D721Med (cell line): ENCODE results near the gene GALNT16.

Experiments
- DNase-seq: peaks from one replicate; pipeline ENCODE4 v3.0.0; 2011; ENCODE audit warnings: low spot score; ENCODE audit not compliant: insufficient read length
- FAIRE-seq: peaks from 2 replicates; lab custom pipeline; 2011; peaks lifted over from hg19 to GRCh38; lab: Jason Lieb, UNC
- TF ChIP-seq, protein P1 (sequence below): IDR thresholded peaks from 2 replicates; pipeline ENCODE4 v1.5.1; 2012; ENCODE audit warnings: mild to moderate bottlenecking, control low read depth; ENCODE audit not compliant: insufficient read depth; ENCODE audit errors: missing control alignments

The GALNT16 gene

DNA sequence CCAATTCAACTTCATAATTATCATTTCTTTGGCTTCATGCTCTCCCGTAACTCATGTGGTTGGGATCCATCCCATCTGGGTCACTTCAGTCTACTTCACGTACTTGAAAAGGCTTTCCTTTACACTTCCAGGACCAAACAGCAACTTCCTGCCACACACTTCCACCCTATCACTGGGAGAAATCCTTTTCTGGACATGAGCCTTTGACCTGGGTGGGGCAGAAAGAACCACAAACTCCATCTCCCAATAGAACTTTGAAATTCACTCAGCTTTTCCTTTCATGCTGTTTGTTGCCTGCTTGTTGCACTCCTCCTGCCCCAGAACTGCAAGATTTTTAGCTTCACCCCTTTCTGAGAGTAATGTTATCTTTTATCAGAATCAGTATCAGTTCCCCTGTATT, 18.4 kb upstream of the GALNT16 start:
- FAIRE-seq, result no peak

DNA sequence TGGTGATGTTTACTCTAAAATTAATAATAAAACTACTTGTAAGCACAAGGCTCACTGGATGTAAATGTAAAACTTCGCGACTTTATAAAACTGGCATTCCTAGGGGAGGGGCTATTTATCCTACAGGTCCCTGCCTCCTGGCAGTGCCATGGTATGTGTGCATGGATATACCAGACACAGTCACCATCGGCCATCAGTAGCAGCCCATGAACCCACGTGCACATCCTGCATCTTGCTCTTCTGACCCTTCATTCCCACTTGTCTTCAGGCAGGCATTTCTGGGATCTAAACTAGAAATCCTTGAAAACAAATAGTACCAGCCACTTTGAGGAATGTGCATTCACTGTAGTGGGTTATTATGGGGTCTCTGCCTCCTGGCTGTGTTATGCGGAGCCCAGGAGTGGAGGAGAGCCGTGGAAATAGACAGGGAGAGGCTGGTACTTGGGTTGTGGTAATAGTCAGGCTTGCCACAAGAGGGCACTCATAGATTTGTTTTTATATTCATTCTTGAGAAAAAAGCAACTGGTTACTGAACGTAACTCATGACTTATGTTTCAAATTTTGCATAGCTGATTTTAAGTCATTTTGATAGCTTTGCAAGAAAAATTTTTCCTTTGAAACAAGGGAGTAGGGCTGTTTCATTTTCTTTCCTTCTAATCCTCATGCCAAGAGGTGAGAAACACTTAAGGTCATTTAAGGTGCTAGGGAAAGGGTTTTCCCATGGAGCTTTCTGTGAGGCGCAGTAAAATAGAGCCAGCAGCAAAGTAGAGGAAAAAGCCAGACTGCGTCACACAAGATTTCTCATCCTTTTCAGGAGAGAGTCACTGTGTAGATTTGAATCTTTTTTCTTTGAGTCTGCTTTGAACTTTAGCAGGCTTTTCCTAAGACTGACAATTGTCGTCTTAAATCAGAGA, 17.4 kb upstream of the GALNT16 start:
- TF ChIP-seq, protein P1, sequence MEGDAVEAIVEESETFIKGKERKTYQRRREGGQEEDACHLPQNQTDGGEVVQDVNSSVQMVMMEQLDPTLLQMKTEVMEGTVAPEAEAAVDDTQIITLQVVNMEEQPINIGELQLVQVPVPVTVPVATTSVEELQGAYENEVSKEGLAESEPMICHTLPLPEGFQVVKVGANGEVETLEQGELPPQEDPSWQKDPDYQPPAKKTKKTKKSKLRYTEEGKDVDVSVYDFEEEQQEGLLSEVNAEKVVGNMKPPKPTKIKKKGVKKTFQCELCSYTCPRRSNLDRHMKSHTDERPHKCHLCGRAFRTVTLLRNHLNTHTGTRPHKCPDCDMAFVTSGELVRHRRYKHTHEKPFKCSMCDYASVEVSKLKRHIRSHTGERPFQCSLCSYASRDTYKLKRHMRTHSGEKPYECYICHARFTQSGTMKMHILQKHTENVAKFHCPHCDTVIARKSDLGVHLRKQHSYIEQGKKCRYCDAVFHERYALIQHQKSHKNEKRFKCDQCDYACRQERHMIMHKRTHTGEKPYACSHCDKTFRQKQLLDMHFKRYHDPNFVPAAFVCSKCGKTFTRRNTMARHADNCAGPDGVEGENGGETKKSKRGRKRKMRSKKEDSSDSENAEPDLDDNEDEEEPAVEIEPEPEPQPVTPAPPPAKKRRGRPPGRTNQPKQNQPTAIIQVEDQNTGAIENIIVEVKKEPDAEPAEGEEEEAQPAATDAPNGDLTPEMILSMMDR, result peak; percentile 76
- DNase-seq, result peak; percentile 60
- no peak for FAIRE-seq

More for the DNA sequence above, 18.4 kb upstream of the GALNT16 start:
- no peak for DNase-seq
- TF ChIP-seq, protein P1, result no peak

DNA sequence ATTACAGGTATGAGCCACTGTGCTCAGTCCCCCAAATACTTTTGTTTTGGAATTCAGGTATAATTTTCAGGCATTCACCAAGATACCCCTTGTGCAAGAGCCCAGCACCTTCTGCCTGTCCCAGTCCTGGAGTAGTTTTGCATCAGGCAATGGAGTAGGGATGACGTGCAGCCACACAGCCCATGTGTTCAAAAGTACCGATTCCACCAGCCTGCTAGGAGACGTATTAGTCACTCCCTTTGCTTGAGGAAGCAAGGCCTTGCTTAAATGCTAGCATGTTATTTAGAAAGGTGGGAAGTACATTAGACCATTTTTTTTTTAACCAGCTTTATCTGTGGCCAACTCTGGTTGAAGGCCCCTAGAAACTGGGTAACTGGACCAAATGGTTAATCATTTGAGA, 15.0 kb upstream of the GALNT16 start:
- FAIRE-seq, result no peak
- TF ChIP-seq, protein P1, result no peak
- no peak for DNase-seq

DNA sequence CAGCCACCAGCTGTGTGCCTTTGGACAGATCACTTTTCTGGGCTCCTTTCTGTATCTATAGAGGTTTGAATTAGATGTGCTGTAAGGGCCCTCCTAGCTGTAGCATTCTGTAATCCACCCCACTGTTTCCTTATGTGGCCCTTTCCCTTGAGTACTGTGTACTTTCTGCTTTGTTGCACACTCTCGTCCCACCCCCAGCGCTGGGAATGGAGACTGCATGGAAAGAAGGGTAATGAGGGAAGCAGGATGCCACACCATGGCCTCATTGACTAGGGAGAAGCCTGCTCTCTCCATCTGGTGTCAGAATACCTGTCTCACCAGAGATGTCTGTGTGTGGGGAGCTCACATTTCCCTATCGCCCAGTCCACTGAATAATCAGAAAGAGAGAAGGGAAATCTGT, 13.6 kb upstream of the GALNT16 start:
- TF ChIP-seq, protein P1, result no peak
- FAIRE-seq, result no peak
- DNase-seq, result no peak

DNA sequence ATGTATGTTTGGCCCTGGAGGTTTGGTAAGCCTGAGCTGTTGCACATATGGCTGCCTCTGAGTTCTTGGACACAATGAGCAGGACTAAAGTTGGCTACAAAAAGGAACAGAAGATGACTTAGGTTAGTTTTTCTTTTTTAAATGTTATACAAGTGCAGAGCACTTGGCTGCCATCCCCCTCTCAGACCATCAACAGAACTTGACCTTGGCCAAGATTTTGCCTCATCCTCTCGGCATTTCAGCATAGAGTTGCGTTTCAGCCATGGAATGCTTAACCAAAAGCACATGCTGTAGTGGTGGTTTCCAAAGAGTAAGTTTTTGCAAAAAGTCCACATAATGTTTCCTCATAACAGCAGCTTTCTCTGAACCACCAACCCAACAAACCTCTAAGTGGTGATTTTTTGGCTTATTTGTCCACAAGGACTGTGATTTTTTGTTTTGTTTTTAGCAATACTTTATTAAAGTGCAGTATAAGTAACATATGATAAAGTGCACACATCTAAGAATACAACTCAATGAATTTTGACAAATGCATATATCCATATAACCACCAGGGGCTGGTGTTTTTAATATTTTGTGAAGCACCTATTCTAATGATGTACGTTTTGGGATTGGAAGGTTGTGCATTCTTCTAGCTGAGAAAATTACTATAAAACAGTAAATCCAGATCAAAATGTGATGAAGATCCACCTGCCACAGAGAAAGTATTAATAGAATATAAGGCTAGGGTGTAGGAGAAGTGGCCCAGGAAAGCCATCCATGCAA, 12.1 kb upstream of the GALNT16 start:
- DNase-seq (no peak), FAIRE-seq (no peak)
- TF ChIP-seq, protein P1, result no peak

DNA sequence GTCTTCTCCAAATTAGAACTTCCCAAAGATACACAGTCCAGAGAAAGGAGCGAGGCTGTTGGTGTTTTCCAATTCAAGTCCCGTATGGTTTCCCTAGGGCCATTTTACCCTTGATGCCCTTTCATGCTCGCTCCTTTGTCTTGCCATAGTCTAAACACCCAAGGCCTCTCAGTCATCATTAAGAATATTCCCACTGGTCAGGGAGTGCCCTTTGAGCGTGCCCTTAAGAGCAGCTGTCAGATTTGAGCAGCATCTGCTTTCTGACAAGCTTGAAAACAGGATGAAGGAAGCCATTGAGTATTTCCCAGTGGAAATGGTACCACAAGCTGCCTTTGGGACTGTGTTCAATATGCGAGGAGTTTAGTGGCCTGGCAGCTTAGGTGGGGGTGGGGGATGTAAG, 10.4 kb upstream of the GALNT16 start:
- TF ChIP-seq, protein P1, result no peak
- no peak for DNase-seq
- FAIRE-seq, result no peak

DNA sequence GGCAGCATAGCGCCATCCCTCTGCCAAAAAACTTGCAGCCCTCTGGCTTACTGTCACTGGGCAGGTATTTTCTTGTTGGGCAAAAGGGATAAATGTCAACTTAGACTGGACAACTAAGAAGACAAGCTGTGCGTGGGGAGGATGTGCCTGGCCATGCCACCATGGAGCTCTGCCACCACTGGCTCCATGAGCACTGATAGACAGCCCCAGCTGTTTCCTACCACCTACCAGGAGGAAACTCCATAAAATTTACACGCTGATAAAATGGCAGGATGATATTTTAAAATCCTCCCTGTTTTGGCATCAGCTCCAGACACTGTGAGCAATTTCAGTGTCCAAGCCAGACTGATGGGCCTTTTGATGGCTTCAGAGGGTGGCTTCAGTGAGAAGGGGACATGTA, 7.1 kb upstream of the GALNT16 start:
- TF ChIP-seq, protein P1, result no peak
- FAIRE-seq, result no peak
- no peak for DNase-seq
